Activated T-cell treated with anti-CD3 and anti-CD28 coated beads, Interleukin-2, amount 50 U/mL, for 1 hour (primary cell): ENCODE results near the gene KCNH1.

Experiments
- DNase-seq: peaks from one replicate; pipeline ENCODE4 v3.0.0-alpha.2; 2020

The KCNH1 gene

DNA sequence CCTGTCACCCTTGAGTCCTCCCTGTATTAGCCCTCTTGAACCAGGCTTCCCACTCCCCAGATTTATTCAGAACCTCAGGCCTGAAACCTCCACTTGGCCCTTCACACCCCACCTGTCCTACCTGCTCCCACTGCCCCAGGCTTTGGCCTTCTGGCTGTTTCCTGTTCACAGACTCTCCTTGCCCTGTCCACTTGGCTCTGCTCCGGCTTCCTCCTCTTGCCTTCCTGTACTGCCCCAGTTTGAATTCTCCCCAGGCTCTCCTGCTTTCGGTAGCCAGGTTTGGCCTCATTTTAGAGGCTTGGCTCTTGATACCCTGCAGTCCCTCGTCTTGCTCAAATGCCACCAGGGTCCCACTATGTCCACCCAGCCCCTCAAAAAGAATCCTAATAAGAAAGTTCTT lies 385.2 kb downstream of the KCNH1 start:
- DNase-seq, result no peak

GRCh38 chr1:210747890-210748289 lies 386.1 kb downstream of the KCNH1 start:
- DNase-seq, result no peak

GRCh38 chr1:210747112-210747511 lies 386.8 kb downstream of the KCNH1 start:
- DNase-seq, result no peak

DNA sequence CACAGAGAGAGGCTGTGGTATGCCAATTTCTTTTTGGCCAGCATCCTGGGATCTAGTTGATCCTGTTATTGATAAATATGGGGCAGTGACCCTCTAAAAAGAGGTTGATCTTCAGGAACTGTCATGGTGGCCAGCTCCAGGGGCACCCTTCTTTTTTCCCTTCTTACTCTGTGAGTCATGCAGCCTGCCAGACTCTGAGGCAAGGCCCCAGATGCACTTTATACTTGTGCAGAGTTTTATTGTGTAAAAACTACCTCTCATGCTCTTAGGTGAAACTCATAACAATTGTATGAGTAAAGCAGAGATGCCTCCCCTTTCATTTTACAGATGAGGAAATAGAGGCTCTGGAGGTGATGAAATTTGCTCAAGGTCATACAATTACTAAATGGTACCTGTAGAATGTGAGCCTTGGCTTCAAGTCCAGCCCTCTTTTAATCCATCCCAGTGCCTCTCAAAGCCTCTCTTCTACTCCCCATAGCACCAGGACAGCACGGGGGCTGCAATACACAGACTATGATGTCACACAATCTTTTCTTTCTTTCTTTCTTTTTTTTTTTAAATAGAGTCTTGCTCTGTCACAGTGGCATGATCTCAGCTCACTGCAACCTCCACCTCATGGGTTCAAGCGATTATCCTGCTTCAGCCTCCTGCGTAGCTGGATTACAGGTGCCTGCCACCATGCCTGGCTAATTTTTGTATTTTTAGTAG lies 387.8 kb downstream of the KCNH1 start:
- no peak for DNase-seq

DNA sequence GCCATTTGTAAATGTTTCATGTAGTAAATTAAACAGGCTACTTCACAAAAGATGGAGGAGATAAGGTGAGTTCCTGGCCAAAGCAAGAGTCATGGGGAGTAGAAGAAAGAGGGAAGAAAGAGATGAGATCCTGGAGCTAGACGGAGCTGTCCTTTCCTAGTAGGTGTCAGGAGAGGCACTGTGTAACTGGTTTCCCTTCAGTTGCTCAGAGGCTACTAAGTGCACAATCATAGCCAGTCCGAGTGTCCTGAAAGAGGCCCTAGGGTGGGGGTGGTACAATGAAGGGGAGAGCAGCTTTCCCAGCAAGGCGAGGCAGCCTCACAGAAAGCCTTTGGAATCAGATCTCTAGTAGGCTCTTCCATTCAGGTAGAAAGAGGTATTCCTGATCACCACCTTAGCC lies 390.9 kb downstream of the KCNH1 start:
- no peak for DNase-seq

- DNase-seq, result no peak
These were observed 392.4 kb downstream of the KCNH1 start for GRCh38 chr1:210741564-210741963.

DNA sequence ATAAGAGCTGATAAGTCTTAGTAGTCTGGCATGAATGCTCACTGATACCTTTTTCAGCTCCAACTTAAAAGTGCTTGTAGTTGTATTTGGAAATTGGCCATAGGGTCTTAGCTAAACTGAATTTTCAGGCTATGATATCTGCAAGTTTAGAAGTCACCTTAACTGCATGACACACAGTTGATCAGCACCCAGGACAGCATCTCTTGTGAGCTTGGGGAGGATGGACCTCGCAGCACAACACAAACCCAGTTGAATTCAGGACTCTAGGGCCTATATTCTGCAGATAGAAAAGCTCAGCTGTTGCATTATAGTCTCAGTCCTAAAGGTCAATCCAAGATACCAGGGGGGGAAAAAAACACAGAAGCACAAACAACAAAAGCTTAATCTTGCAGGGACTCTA lies 394.3 kb downstream of the KCNH1 start:
- no peak for DNase-seq

DNA sequence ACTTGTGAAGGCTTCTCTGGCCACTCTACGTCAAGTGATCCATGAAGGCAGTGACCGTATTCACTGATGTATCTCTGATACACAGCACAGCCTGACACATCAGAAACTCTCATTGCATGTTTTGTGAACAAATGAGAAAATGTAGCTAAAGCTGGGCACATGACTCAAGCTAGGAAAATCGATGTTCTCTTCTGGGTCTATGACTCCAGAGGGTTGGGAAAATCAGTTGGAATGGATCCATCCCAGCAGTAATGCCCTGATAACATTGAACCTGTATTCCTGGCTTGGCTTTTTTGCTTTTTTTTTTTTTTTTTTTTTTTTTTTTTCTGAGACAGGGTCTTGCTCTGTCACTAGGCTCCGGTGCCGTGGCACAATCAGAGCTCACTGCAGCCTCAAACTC lies 395.7 kb downstream of the KCNH1 start:
- no peak for DNase-seq

GRCh38 chr1:210736713-210737112 lies 397.2 kb downstream of the KCNH1 start:
- DNase-seq, result no peak

DNA sequence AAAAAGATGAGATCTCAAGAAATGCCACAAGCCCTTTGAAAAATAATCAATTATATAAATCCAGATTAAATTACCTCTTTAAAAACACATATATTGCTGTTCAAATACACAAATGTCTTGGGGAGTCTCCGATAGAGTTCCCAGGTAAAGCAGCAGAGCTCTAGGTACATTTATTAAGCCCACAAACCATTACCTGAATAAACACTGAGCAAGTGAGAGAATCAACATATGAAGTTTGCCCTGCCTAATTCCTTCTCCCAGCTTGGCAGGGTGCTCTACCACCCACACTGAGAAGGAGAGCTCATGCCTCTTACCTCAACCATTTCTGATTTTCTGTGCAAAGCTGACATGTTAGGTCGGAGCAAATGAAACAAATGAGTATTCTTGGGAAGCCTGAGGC lies 402.4 kb downstream of the KCNH1 start:
- no peak for DNase-seq

DNA sequence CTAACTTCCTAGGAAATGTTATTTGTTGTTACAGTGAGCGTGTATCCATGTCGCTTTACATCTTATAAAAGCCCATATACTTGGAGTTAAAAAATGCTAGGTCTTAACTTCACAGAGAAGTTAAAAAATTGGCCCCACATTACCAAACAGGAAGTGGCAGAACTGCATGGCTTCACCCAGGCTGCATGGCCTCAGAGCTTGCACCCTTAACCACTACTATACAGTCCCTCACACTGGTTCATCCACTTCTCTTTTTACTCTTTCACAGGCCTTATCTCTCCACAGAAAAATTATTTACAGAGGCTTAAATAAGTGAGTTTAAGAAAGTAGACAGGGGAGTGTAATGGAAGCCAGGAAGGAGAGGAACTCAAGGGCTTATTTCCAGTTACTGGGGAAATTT lies 402.8 kb downstream of the KCNH1 start:
- DNase-seq, result no peak

- DNase-seq, result no peak
These were observed 403.9 kb downstream of the KCNH1 start for GRCh38 chr1:210730023-210730422.

GRCh38 chr1:210728437-210729149 lies 405.4 kb downstream of the KCNH1 start:
- no peak for DNase-seq

DNA sequence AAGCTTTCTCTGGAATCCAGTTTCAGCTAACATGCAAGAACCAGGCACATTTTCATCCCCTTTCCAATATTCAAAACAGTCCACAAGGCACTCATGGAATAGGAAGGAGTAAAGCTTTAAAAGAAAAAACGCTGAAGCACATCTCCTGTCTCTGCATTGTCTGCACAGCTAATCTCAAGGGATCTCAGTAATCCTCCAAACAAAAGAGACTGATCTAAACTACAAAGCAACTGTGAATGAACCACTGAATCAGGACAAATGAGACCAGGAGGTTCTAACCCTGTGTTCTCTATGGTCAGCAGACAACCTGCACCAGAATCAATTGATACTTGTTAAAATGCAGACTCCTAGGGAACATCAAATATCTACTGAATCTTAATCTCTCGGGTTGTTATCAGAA lies 406.2 kb downstream of the KCNH1 start:
- no peak for DNase-seq

DNA sequence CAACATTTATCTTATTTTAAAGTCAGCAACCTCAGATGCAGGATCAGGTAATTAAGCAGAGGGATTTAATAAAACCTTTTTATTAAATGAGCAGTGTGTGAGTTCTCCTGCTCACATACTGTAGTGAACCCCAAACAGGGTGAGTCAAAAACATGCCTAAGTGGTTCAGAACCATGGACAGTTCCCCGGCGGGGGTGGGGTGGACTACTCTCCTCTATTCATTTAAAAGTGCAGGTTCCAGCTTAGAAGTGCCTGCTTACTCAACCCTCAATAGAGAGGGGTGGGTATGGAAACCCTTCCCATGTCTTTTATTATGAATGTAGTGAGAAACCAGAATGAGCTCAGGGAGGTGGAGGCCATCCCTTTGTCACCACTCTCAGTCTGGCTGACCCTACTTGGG lies 407.3 kb downstream of the KCNH1 start:
- DNase-seq, result no peak

- DNase-seq, result no peak
These were observed 409.2 kb downstream of the KCNH1 start for GRCh38 chr1:210724768-210725167.

GRCh38 chr1:210723646-210724045 lies 410.3 kb downstream of the KCNH1 start:
- no peak for DNase-seq

DNA sequence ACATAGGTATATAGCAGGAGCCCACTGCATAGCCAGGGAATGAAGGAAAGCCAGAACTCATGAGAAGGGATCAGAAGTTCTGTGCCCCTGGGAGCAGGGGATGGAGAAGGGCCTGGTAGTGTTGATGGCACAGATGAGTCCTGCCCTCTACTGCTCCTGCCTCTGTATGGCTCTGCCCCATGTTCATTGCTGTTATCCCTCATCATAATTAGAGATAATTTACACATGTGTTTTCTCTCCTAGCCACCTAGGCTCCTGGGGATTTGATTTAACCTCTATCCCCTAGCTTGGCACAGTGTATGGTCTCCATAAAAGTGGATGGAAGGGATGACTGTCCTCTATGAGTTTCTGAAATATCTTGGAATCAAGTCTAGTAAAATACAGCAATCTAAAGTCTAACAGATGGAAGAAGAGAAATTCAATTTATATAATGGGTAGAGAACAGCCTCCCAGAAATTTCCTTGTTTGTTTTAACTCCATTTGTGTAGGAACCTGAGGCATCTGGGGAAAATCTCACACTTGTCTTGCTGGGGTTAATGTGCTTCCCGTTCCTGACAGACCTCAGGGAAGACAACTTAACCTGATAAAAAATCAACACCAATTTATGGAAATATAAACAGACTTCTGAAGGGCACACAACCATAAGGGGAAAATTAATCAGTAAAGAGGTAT lies 411.4 kb downstream of the KCNH1 start:
- no peak for DNase-seq

GRCh38 chr1:210715072-210715471 lies 418.9 kb downstream of the KCNH1 start:
- no peak for DNase-seq

GRCh38 chr1:210711825-210712612 lies 421.9 kb downstream of the KCNH1 start:
- no peak for DNase-seq

DNA sequence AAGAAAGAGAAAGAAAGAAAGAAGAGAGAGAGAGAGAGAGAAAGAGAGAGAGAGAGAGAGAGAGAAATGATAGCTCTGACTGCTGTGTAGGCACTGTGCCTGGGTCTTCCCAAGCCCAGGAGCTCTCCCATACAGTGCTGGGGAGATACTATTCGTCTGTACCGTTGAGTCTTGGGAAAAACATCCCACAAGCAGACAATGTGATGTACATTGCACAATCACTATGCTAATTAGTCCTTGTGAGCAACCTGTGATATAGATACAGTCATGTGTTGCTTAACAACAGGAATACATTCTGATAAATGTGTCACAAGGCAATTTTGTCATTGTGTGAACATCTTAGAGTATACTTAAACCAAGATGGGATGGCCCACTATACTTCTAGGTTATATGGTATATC lies 424.2 kb downstream of the KCNH1 start:
- DNase-seq, result no peak

DNA sequence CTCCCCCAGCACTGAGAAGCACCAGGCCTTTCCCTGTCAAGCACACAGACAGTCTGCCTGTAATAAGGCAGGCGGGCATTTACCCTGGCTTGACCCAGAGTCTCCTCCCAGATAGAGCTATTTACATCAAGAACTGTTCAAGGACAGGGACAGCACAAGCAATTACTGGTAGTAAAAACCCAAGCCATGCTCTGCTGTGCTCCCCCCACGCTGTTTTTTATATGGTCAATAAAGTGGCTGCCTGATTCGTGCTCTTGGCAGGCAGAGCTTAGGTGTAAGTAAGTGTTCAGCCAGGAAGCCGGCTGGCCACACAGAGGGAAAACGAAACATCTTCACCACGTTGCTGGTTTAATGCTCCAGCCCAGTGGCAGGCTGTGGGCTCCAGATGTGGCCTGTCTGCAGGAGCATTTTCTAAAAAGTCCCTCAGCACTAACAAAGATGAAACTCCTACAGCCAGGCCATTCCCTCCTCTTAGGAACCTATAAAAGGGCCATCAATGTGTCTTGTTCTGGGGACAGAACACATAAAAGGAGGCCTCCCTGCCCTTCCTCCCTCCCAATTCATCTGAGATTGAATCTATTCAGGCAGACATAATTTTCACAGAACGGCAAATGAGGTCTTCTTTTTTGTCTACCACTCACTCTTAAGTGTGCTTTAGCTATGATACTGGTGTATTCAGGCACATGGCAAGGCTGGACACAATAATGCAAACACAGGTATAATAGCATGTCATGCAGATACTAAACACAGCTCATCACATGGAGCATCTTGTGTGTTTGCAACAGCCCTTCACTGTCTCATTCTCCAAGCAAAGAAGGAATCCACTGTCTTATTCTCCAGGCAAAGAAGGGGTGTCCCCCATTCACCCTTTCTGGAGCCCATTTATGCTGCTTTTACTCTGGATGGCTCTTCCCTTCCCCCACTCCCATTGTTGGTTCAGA lies 426.4 kb downstream of the KCNH1 start:
- DNase-seq, result no peak
